T-helper 2 cell (primary cell): ENCODE measurements around the gene KIAA0408.
"Not testable (repeated sequence)": the region's sequence is repeated elsewhere in the genome, so short reads cannot be mapped to it uniquely, and the experiment has no call there.

Experiments used
- DNase-seq, 5 experiments: peaks; one replicate each; pipeline versions ENCODE4 v3.0.0 to v3.0.0-alpha.2; 2012 to 2022

The KIAA0408 gene

DNA sequence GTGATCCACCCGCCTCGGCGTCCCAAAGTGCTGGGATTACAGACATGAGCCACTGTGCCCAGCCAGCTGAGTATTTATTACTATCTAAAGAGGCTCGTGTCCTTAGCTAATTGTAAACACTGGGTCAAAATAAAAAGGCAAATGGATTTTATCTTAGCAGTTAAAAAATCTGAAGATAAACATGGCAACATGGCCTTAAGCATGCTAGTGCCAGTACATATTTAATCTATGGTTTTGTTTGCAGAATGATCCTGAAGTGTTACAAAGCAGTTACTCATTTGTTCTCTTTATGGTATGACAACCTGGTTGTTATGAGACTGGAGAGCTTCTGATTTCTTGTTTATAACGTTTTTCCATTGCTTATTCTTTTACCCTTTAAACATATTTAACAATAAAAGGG, 3.9 kb upstream of the KIAA0408 start:
- no peak for DNase-seq

DNA sequence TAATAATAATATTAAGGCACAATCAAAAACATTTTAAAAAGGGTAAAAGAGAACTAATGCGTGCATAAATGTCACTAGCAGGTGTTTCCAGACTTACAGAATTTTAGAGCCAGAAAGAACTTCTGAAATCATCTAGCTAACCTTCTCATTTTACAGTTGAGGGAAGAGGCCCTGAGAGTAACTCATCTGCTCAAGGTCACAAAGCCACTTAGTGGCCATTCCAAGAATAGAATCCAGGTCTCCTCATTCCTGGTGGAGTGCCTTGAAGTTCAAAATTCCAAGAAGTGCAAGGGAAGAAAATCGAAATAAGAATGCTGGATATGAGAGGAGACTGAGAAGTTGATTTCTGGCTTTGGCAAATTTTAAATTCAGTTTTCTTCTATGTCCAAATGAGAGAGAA, 3.2 kb upstream of the KIAA0408 start:
- no peak for DNase-seq

DNA sequence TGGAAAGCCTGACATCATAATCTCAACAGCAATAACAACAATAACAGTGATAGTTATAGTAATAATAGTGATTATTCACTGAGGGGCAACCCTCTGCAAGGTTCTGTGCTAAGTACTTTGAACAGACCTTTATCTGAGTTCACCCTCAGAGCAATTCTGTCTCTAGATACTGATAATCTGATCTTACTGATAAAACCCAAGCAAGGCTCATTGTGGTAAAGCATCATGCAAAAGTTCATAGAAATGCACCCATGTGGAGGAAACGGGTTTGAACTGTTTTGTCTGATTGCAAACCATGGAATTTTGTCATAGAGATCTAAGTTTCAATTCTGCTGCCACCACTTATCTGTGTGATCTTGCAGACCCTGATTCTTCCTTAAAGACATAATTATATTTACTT, 1.3 kb upstream of the KIAA0408 start:
- DNase-seq: peak in 1 of 5 experiments; percentile 86

DNA sequence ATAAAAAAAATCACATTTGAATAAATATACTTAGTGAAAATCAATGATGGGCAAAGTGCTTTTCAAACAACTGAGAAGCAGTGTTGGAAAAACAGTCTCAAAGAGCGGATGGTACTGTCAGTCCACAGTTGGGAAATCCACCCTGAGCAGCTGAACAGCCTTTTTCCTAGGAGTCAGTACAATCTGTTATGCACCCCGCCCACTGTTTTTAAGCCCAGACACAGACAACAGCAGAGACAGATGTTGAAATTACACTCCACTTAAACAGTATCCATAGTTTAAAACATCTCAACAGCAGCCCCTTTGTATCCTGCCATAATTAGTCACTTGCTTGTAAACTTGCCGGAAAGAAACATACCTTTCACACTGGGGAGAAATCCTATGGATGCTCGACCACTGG, 372 bp downstream of the KIAA0408 start:
- DNase-seq: no peak

DNA sequence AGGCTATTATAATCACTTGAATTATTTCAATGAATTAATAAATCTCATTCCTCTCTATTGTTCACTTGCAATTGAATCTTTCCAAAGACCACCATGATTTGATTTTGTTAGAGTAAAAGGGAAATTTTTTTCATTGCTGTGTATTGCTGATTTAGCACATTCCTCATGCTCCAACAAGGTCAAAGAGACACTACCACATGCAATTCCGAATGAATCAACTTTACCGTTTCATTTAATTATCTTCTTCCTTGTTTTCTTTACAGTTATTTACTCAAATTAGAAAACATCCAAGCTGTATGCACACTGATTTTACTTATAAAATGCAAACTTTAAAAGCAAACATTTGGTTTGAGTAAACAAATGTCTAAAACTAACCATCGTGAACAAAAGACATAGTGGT, 967 bp downstream of the KIAA0408 start:
- DNase-seq: no peak

DNA sequence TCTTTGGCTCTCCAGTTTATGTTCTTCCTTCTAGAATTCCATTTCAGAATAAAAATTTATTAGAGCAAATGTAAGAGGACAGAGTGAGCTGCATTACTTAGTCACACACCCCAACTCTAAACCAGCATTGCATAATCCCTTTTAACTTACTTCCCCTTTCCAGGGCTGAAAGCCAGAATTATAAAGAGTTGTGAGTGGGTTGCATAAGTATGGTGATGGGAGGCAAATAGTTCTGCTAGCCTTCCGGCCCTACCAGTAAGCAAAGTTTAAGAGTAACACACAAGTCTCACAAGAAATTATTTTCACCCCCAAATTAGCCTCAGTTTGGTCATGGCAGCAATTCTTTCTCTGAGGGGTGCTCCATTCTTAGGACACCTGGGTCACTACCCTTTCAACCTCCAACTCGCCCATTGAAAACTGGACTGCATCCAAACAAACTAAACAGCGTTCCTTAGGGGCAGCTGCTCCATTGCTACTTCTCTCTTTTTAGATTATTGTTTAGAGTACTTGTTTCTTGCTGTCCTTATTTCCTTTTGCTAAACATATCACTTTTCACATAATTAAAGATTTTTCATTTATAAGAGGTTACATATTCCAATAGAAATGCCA, 1.6 kb downstream of the KIAA0408 start:
- DNase-seq: no peak

DNA sequence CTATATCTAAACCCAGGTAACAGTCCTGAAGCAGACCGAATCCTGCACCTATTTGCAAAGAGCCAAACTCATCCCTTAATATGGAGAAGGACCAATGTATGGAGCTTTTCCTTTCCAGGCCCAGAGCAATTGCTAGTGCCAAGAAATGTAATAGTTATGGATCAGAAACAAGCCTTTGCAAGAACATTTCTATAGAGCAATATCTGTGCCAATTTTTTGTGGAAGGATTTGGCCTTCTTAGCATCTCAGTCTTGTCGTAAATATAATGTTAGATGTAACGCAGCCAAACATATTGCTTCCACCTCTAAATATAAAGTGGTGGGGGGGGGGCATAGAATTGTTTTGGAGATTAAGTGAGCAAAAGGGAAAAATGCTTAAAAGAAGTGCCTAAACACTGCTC, 2.7 kb downstream of the KIAA0408 start:
- DNase-seq: no peak

DNA sequence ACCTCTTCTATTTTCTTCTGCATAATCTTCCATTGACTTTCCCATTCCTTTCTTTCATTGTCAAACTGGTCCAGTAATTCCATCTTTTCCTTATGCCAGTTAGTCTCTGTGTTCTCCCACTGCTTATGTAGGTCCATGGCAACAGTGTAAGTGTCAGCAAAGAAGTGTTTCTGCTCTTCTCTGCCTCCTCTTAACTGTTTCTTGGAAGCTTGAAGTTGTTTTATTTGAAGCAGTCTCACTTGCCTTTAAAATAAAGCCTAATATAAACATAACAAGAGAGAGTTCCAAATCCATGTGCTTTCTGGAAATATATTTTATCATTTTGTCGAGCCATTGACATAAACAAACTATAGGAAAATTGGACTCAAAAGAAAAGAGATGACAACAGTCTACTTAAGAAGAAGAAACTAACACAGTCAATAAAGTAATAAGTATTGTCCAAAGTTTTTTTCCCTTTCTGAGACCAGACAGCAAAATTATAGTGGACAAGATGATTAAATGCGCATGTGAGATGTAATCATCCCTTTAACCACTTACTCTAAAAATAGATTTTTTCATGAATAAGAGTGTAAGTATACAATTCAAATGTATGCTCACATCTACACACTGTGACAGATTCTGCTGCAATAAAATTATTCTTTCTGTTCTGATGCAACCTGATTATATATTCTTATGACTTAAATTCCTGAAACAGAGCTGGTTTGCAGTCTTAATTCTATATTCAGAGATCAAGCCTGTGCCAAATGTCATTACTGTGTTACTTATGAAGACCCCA, 5.2 kb downstream of the KIAA0408 start:
- DNase-seq: no peak

DNA sequence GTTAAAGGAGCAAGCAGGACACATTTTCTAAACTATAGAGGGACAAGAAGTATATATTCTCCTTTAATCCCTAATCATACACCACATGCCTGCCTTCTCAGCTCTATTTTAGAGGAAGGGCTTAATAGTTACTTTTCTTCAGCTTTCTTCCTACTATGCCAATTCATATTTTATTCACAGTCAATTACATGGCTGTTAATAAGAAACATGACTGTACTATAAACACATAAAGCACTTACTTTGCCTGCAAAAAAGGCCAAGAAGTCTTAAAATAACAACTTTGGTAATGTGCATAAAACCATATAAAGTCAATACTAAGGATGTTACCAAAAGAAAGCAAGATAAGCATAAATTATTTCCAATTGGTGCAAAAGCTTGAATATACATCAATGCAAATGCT, 6.4 kb downstream of the KIAA0408 start:
- no peak for DNase-seq

DNA sequence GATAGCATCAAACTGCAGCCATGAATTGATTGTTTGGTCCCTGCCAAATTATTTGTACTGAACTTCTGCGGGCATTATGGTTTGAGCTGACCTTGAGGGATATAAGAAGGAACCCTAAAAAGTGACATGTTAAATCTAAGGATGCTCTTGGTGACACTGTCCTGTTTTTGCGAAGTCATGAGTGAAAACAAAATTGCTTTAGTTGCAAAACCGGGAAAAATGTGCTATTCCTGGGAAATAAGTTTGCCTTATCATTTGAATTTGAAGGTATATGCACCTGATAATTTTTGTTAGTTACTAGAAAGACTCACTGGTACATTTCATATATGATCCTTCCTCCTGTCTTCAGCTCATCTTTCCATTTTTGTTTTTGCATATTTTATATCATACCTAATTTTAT, 7.8 kb downstream of the KIAA0408 start:
- no peak for DNase-seq

DNA sequence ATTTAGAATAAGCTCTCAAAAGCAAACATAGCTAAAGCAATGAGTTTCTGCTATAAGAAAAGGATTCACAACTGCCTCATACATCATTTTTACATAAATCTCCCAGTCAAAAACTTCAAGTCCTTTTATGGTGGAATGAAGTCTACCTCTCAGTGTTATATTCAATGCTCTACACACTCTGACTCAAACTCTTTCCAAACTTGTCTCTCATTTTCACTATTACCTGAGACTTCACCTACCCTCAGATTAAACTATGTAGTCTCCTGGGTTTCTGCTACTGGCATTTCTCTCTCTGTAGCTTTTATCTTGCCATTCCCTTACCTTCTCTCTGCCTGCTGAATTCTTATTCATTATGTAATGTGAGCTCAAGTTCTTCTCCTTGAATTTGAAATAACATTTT, 11.4 kb downstream of the KIAA0408 start:
- DNase-seq: no peak

DNA sequence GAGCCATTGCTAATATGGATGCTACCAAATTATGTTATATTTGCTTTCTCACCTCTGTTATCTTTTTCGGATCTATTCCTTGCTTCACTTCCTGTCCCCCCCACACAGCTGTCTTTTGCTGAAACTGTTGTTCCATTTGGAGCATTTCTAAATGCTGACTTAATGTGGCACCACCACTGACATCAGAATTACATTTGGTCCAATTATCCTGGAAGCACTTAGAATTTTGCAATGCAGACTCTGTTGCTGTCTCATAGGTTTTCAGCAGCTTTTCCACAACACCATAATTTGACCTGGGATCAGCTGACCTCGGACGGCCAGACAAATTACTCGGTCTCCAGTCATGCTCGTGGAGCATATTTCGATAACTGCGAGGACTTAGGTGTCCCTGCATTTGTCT, 12.8 kb downstream of the KIAA0408 start:
- DNase-seq: peak in 1 of 5 experiments; percentile 26

DNA sequence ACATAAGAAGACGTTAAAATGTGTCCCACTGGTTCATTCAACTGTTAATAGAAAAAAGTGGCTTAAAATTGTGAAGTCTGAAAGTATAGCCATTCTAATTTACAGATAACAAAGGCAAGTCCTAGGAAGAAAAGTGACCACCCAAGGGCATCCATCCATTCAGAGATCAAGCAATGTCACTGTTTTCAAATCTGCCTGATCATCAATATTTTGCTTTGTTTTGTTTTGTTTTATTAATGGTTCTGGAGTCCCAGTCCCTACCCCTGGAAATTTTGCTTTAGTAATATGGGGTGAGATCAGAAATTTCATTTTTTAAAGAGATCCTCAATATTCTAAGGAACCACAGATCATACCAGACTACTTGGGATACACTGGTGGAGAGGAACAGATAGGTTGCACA, 17.3 kb downstream of the KIAA0408 start:
- no peak for DNase-seq

DNA sequence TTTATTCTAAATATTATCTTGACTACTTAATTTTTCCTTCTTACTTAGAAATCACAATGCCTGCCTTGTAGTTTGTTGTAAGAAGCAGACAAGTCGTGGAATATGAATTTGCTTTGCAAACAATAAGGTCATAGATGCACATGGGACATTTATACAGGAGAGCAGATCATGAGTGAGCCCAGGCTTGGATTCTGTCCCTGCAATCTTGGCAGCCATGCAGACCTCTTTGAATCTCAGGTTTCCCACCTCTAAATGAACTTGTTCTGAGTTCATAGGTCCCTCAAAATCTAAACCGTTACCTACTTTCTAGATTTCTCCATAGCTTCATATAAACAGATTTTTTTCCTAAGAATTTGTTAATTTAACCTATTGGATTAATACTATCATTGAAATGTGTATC, 19.5 kb downstream of the KIAA0408 start:
- DNase-seq: no peak

DNA sequence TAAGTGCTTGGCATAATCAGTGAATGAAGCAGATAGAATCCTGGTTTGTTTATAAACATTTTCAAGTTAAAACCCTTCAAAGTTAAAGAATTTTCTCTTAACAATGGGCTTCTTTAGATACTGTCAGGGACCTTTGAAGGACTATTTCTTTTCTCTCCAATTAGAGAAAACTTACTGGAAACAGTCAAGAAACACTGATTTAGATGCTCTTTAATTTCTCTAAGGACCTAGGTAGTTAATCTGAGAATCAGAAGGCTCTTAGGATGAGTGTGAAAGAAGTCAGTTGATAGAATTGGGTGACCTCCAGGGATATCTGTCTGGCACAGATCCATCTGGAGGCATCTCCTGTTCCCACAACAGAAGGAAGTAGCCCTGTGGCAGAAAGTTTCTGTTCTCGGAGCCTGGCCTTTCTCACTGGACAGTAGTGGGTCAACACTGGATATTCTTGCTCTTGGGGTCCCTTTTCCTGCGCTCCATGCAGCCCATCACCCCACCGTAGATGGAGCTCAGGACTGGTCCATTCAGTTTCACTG, 22.5 kb downstream of the KIAA0408 start:
- DNase-seq: no peak

DNA sequence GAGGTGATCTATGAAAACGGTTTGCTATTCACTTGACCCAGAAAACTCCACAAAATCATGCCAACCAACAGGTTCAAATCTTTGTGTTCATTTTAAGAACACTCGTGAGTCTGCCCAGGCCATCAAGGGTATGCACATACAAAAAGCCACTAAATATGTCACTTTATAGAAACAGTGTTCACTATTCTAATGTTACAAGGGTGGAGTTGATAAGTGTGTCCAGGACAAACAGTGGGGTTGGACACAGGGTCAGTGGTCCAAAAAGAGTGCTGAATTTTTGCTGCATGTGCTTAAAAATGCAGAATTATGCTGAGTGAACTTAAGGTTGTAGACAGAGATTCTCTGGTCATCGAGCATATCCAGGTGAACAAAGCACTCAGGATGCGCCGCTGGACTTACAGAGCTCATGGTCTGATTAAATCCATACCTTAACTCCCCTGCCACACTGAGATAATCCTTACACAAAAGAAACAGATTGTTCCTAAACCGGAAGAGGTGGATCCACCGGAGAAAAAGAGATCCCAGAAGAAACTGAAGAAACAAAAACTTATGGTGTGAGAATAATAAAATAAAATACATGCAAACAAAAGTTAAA, 23.5 kb downstream of the KIAA0408 start:
- no peak for DNase-seq

DNA sequence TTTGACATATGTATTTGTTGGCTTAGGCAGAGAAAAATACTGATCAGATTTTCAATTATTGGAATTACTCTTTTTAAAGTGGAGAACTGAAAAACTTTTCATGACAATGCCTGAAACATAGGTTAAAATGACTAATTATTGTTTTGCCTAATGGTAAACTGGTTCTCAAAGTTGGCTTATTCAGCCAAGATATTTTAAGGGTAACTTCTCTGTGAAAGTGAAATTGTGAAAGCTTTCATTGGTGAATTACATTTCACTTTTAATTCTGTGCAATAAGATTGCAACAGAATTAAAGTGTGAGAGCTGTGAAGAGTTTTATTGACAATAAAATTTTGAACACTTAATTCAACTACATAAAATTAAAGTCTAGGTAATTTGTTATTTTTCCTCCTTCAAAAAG, 24.5 kb downstream of the KIAA0408 start:
- DNase-seq: no peak

DNA sequence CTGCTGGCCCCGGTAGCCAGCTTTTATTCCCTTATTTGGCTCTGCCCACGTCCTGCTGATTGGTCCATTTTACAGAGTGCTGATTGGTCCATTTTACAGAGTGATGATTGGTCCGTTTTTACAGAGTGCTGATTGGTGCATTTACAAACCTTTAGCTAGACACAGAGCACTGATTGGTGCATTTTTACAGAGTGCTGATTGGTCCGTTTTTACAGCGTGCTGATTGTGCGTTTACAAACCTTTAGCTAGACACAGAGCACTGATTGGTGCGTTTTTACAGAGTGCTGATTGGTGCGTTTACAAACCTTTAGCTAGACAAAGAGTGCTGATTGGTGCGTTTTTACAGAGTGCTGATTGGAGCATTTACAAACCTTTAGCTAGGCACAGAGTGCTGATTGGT, 30.6 kb downstream of the KIAA0408 start:
- not testable (repeated sequence) for DNase-seq

DNA sequence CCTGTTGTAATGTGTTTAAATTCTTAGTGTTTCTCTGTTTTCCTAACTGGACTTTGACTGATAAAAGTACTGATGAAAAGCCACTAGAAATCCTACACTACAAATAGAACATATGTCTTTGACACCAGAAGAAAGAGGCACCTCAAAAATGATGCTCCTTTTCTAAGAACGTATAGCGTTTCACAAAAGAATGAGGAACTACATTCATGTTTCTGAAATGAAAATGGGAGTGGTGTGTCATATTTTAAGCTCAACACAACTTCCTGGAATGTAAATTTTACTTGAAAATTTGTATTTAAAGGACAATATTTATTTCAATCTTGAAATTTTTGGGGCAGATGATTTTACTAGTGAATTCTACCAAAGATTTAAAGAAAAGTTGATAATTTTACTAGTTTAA, 35.3 kb downstream of the KIAA0408 start:
- no peak for DNase-seq

DNA sequence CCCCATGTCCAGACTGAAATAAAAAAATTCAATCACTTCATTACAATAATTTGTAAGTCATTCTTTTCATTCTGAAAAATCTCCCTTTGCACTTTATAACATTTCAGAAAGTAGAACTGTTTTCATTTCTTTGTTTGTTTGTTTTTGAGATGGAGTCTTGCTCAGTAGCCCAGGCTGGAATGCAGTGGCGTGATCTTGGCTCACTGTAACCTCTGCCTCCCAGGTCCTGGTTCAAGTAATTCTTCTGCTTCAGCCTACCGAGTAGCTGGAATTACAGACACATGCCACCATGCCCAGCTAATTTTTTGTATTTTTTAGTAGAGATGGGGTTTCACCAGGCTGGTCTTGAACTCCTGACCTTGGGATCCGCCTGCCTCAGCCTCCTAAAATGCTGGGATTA, 38.0 kb downstream of the KIAA0408 start:
- not testable (repeated sequence) for DNase-seq

DNA sequence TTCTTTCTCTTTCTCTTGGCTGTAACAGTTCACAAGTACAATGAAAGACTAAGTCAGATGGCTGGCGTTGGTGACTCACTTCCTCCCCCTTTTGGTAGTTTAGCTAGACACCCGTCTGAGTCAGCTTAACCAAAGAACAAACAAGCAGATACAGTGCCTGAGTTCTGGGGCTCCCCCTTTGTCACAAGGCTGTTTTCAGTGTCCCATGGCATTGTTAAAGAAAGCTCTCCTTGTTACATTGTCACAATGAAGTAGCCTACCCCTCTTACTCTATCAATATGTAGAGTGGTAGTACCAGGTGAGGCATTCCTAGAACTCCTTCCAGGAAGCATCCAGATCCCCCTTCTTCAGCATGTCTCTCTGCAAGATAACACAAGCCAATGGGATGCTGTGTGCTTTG, 38.6 kb downstream of the KIAA0408 start:
- DNase-seq: peak in 4 of 5 experiments; percentile 6 to 93 (median 44)

DNA sequence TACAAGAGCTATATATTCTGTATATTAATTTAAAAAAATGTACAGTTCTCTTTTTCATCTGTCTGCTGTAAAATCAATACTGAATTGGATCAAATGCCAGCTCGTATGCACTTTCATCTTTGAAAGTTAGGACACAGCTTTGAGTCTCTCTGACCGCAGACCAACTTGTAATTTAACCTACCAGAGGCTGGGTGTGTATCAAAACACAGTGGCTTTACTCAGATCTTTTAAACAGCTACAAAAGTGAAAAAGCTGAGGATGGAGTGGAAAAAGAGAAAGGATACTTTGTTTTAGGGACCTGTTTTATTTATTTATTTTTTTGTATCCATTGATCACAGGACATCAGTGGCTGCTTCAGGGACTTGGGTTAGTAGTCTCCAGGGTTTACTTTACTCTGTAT, 44.1 kb downstream of the KIAA0408 start:
- DNase-seq: no peak

DNA sequence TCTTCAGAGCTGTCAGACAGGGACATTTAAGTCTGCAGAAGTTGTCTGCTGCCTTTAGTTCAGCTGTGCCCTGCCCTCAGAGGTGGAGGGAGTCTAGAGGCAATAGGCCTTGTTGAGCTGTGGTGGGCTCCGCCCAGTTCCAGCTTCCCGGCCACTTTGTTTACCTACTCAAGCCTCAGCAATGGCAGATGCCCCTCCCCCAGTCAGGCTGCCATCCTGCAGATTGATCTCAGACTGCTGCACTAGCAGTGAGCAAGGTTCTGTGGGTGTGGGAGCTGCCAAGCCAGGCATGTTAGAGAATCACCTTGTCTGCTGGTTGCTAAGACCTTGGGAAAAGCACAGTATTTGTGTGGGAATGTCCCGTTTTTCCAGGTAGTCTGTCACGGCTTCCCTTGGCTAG, 46.1 kb downstream of the KIAA0408 start:
- DNase-seq: peak in 1 of 5 experiments; percentile 8

DNA sequence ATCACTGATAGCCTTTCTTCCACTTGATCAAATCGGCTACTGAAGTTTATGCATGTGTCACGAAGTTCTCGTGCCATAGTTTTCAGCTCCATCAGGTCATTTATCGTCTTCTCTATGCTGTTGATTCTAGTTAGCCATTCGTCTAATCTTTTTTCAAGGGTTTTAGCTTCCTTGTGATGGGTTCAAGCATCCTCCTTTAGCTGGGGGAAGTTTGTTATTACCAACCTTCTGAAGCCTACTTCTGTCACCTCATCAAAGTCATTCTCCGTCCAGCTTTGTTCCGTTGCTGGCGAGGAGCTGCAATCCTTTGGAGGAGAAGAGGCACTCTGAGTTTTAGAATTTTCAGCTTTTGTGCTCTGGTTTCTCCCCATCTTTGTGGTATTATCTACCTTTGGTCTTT, 47.2 kb downstream of the KIAA0408 start:
- not testable (repeated sequence) for DNase-seq
